OCI-LY1 (cell line): ENCODE data around the gene LAMP1.

ENCODE experiments used
- CTCF ChIP-seq: fragments of 200-600 bp; sonication (generic), shearing (Covaris generic); IDR thresholded peaks from 2 replicates; pipeline ENCODE4 v1.5.1; 2017; ENCODE audit warnings: mild to moderate bottlenecking, antibody characterized with exemption, low read length, moderate library complexity, mixed read lengths
- EZH2 ChIP-seq: fragments of 200-600 bp; sonication (generic), shearing (Covaris generic); IDR thresholded peaks from 2 replicates; pipeline ENCODE4 v1.8.0; 2017; ENCODE audit warnings: borderline replicate concordance, mixed run types, mild to moderate bottlenecking, antibody characterized with exemption, low read length, moderate library complexity, mixed read lengths

DNA sequence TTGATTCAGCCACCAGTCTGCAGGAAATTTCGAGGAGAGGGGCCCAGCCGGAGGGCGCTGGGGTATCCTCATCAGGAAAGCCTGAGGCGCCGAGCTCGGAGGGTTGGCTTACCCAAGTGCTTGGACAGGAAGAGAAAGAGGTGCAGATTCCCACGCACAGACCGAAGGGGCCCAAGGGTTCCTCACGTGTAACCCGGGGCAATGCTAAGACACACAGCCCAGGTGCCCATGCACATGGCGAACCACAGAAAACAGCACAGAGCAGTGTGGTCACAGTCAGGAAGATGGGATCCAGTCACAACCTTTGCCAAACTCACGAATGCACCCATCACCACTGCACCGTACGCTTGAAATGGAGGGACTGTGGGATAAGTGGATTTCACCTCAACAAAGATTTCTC is 36.0 kb downstream of the LAMP1 start:
- TF ChIP-seq CTCF (no peak), EZH2 (no peak)
